Neural cell (in vitro differentiated cells): ENCODE results near the gene CHD1. TPM values are rescaled to one million over a fixed set of nuclear protein-coding genes. Genes with fewer than 3 reads are reported as not detected.

ENCODE experiments used
- H2AFZ ChIP-seq: fragments of 200-600, 300-800 bp; sonication (generic), shearing (Covaris generic); 2 replicates; pipeline ENCODE4 v1.6.0; 2014; ENCODE audit warnings: low read depth, mild to moderate bottlenecking, antibody characterized with exemption, low read length, moderate library complexity
- H3F3A ChIP-seq: fragments of 200-600 bp; shearing (Covaris generic); 2 replicates; pipeline ENCODE4 v1.6.1; 2016; ENCODE audit warnings: mild to moderate bottlenecking, moderate library complexity, mixed read lengths, antibody characterized with exemption, low read length; ENCODE audit not compliant: insufficient read depth, poor library complexity, severe bottlenecking
- H3K27ac ChIP-seq: fragments of 200-600, 300-800 bp; sonication (generic), shearing (Covaris generic); 2 replicates; pipeline ENCODE4 v1.5.1; 2014; ENCODE audit warnings: mild to moderate bottlenecking, low read length, moderate library complexity
- H3K27me3 ChIP-seq: fragments of 300-800, 200-600 bp; sonication (generic), shearing (Covaris generic); 2 replicates; pipeline ENCODE4 v1.6.0; 2014; ENCODE audit warnings: mild to moderate bottlenecking, low read depth, low read length, moderate library complexity; ENCODE audit not compliant: insufficient read depth
- H3K36me3 ChIP-seq: fragments of 300-800, 200-600 bp; sonication (generic), shearing (Covaris generic); 2 replicates; pipeline ENCODE4 v1.5.1; 2014; ENCODE audit warnings: mild to moderate bottlenecking, antibody characterized with exemption, low read length, moderate library complexity; ENCODE audit not compliant: insufficient read depth
- H3K4me2 ChIP-seq: fragments of 300-800, 200-600 bp; sonication (generic), shearing (Covaris generic); 2 replicates; pipeline ENCODE4 v1.6.0; 2014; ENCODE audit warnings: mild to moderate bottlenecking, low read length
- H3K4me3 ChIP-seq: fragments of 300-800, 200-600 bp; sonication (generic), shearing (Covaris generic); 2 replicates; pipeline ENCODE4 v1.5.1; 2014; ENCODE audit warnings: mild to moderate bottlenecking, low read length, moderate library complexity
- H3K79me2 ChIP-seq: fragments of 200-600 bp; shearing (Covaris generic); replicated peaks from 2 replicates; pipeline ENCODE4 v1.6.0; 2014; ENCODE audit warnings: mild to moderate bottlenecking, low read length, moderate library complexity; ENCODE audit not compliant: insufficient read depth
- H3K9ac ChIP-seq: fragments of 300-800, 200-600 bp; sonication (generic), shearing (Covaris generic); 2 replicates; pipeline ENCODE4 v1.6.1; 2016; ENCODE audit warnings: mild to moderate bottlenecking, low read length, mixed read lengths
- H3K9me2 ChIP-seq: fragments of 200-600 bp; shearing (Covaris generic); 2 replicates; pipeline ENCODE4 v1.6.1; 2016; ENCODE audit warnings: mild to moderate bottlenecking, low read length, mixed read lengths; ENCODE audit not compliant: insufficient read depth
- H3K9me3 ChIP-seq: fragments of 200-600, 300-800 bp; sonication (generic), shearing (Covaris generic); 2 replicates; pipeline ENCODE4 v1.6.1; 2016; ENCODE audit warnings: mild to moderate bottlenecking, mixed run types, low read length, moderate library complexity, mixed read lengths
- H4K20me1 ChIP-seq: fragments of 200-600 bp; shearing (Covaris generic); 2 replicates; pipeline ENCODE4 v1.6.1; 2016; ENCODE audit warnings: mild to moderate bottlenecking, mixed run types; ENCODE audit not compliant: insufficient read depth
- CTCF ChIP-seq: fragments of 450-650 bp; IDR thresholded peaks from 2 replicates; pipeline ENCODE4 v1.5.1; 2014; ENCODE audit warnings: antibody characterized with exemption, mild to moderate bottlenecking, moderate library complexity; ENCODE audit not compliant: poor library complexity, severe bottlenecking
- EP300 ChIP-seq: fragments of 450-650 bp; conservative IDR thresholded peaks from 2 replicates; pipeline ENCODE4 v1.6.1; 2014; ENCODE audit warnings: antibody characterized with exemption, mild to moderate bottlenecking, moderate library complexity; ENCODE audit not compliant: poor library complexity, severe bottlenecking
- EZH2 ChIP-seq: fragments of 200-600, 300-800 bp; shearing (Covaris generic), sonication (generic); IDR thresholded peaks from 2 replicates; pipeline ENCODE4 v1.6.1; 2014; ENCODE audit warnings: antibody characterized with exemption, low read length, borderline replicate concordance, mild to moderate bottlenecking; ENCODE audit not compliant: insufficient read depth, poor library complexity, severe bottlenecking
- MXI1 ChIP-seq: fragments of 450-650 bp; conservative IDR thresholded peaks from 2 replicates; pipeline ENCODE4 v1.6.1; 2014; ENCODE audit warnings: antibody characterized with exemption, mild to moderate bottlenecking; ENCODE audit not compliant: poor library complexity, severe bottlenecking
- POLR2AphosphoS5 ChIP-seq: IDR thresholded peaks from 2 replicates; pipeline ENCODE4 v1.6.1; 2012
- RAD21 ChIP-seq: fragments of 450-650 bp; conservative IDR thresholded peaks from 2 replicates; pipeline ENCODE4 v1.6.1; 2014; ENCODE audit warnings: antibody characterized with exemption, mild to moderate bottlenecking, moderate library complexity
- REST ChIP-seq: IDR thresholded peaks from 2 replicates; pipeline ENCODE4 v1.6.1; 2012; ENCODE audit warnings: borderline replicate concordance
- SMC3 ChIP-seq: fragments of 450-650 bp; conservative IDR thresholded peaks from 2 replicates; pipeline ENCODE4 v1.6.1; 2014; ENCODE audit warnings: antibody characterized with exemption, mild to moderate bottlenecking, moderate library complexity; ENCODE audit not compliant: poor library complexity
- TAF1 ChIP-seq: IDR thresholded peaks from 2 replicates; pipeline ENCODE4 v1.6.1; 2012; ENCODE audit warnings: low read depth
- polyA plus RNA-seq: library from polyadenylated mRNA; depleted of rRNA; stranded (reverse); fragments of >200 nt; gene quantifications from 2 replicates; pipeline ENCODE4 v1.2.3, GENCODE V29; 2014

CHD1 gene
- polyA plus RNA-seq, 1 donor from 2014 or later: 64.5 TPM

GRCh38 chr5:98836175-98836574, 92.6 kb downstream of the CHD1 start:
- Histone ChIP-seq H3K27ac (no peak overlapping the region), H3K4me2 (no peak overlapping the region), H3K4me3 (no peak overlapping the region), H3F3A (no peaks in the 10 kb centered on the region), H3K9me3 (no peaks in the 10 kb centered on the region), H3K79me2 (no peaks in the 10 kb centered on the region), H3K27me3 (no peaks in the 10 kb centered on the region), H4K20me1 (no peaks in the 10 kb centered on the region), H3K9me2 (no peaks in the 10 kb centered on the region), H3K36me3 (no peaks in the 10 kb centered on the region), H3K9ac (no peak overlapping the region), H2AFZ (no peak overlapping the region)
- no peak for TF ChIP-seq RAD21
- TF ChIP-seq TAF1: no peak
- no peak for TF ChIP-seq EP300
- no peak for TF ChIP-seq SMC3
- no peak for TF ChIP-seq POLR2AphosphoS5
- TF ChIP-seq CTCF: no peak
- TF ChIP-seq REST: no peak
- no peak for TF ChIP-seq MXI1
- TF ChIP-seq EZH2: no peak

GRCh38 chr5:98827588-98828284, 101.1 kb downstream of the CHD1 start:
- no peak overlapping the region for H3K9ac ChIP-seq
- no peaks in the 10 kb centered on the region for H3K79me2 ChIP-seq

More at GRCh38 chr5:98827588-98828284, 101.1 kb downstream of the CHD1 start:
- Histone ChIP-seq H3K9me3 (no peaks in the 10 kb centered on the region), H3K9me2 (no peaks in the 10 kb centered on the region), H3K27me3 (no peaks in the 10 kb centered on the region), H4K20me1 (no peaks in the 10 kb centered on the region), H3F3A (no peaks in the 10 kb centered on the region), H2AFZ (no peak overlapping the region), H3K36me3 (no peaks in the 10 kb centered on the region), H3K27ac (no peak overlapping the region), H3K4me3 (no peak overlapping the region), H3K4me2 (no peak overlapping the region)
- TF ChIP-seq MXI1 (no peak), SMC3 (no peak), CTCF (no peak), RAD21 (no peak), TAF1 (no peak), EP300 (no peak), EZH2 (no peak), REST (no peak), POLR2AphosphoS5 (no peak)
